Measurements from ENCODE around the gene SLC26A3. TPM values are rescaled to one million over a fixed set of nuclear protein-coding genes. Genes with fewer than 3 reads are reported as not detected.
"Not testable (repeated sequence)": the region's sequence is repeated elsewhere in the genome, so short reads cannot be mapped to it uniquely, and the experiment has no call there.

SLC26A3 gene
- not detected in 2 replicates for total RNA-seq

DNA sequence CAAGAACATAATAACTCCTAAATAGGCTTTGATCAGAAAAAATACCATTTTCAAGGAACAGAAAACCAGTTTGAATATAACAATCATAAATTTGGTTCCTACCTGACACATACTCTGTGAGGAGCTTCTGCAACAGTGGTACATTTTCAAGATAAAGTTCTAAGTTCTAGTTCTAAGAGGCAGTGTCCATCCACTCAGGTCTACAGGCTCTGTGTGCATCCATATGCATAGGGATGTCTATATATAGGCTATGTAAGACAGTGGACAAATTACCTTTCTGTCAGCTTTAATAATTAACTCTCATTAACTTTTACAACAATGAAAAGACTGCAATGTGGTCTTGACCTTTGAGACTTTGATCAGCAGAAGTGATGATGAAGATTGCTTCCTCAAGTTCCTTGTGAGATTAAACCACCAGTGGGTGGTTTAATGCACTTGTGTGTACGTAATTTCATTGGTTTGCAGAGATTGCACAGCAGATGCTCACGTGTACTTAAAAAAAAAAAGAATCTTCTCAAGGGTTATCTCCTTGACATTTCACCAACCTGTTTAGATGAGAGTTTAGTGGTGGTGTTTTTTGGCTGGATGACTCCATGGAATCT lies at the start of gene SLC26A3:
TSS of gene SLC26A3 (minus strand) at position 215 of the 602 bp plus-strand sequence. CDS start 8,714 bp downstream, outside the sequence.
- DNase-seq, result no peak

DNA sequence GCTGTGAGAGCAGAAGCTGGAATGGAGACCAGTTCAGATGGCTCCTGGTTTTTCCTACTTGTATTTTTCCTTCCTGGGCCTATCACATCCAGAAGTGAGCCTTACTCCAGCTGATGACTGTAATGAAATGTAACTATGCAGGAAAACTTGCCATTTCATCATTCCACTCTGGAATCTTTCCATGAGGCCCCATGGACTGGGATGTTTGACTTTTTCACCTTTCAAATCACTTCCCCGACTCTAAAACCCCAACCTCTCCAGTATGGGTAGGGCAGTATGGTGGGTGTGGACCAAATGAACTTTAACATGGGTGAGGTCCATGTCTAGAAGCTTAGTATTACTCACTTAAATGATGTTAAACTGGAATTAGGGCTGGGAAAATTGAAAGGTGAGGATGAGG lies 47.6 kb upstream of the SLC26A3 start:
- no peak for DNase-seq

DNA sequence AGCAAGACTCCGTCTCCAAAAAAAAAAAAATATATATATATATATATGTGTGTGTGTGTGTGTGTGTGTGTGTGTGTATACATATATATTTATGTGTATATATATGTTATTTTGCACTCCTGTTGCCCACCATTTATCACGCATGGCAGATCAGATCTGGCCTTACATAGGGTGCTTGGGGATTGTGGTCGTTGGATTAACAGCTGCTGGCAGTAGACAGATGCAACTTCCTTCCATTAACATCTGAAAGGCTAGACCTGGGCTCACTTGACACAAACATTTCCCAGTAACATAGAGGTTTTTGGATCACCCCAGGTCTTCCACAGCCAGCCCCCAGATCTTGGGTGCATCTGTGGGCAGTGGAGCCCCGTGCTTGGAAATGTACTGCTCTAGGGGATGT lies 47.2 kb upstream of the SLC26A3 start:
- DNase-seq, result no peak

DNA sequence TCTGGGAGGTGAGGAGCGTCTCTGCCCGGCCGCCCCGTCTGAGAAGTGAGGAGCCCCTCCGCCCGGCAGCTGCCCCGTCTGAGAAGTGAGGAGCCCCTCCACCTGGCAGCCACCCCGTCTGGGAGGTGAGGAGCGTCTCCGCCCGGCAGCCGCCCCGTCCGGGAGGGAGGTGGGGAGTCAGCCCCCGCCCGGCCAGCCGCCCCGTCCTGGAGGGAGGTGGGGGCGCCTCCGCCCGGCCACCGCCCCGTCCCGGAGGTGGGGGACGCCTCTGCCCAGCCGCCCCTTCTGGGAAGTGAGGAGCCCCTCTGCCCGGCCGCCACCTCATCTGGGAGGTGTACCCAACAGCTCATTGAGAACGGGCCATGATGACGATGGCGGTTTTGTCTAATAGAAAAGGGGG lies 45.2 kb upstream of the SLC26A3 start:
- not testable (repeated sequence) for DNase-seq

DNA sequence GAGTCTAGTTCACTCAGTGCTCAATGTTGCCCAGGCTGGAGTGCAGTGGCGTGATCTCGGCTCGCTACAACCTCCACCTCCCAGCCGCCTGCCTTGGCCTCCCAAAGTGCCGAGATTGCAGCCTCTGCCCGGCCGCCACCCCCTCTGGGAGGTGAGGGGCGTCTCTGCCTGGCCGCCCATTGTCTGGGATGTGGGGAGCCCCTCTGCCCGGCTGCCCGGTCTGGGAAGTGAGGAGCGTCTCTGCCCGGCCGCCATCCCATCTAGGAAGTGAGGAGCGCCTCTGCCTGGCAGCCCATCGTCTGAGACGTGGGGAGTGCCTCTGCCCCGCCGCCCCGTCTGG lies 44.8 kb upstream of the SLC26A3 start:
- not testable (repeated sequence) for DNase-seq

DNA sequence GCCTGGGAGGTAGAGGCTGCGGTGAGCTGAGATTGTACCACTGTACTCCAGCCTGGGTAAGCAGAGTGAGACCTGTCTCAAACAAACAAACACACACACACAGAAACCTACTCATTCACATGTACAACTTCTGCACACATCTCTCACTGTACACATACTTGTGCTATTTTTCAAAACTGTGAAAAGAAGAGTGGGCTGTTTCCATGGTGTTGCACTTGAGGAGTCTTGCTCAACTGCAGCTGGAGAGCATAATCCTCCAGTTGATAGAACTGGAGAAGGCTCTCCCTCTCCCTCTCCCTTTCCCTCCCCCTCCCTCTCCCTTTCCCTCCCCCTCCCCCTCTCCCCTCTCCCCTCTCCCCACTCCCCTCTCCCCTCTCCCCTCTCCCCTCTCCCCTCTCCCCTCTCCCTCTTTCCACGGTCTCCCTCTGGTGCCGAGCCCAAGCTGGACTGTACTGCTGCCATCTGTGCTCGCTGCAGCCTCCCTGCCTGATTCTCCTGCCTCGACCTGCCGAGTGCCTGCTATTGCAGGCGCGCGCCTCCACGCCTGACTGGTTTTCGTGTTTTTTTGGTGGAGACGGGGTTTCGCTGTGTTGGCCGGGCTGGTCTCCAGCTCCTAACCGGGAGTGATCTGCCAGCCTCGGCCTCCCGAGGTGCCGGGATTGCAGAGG lies 44.3 kb upstream of the SLC26A3 start:
- no peak for DNase-seq

DNA sequence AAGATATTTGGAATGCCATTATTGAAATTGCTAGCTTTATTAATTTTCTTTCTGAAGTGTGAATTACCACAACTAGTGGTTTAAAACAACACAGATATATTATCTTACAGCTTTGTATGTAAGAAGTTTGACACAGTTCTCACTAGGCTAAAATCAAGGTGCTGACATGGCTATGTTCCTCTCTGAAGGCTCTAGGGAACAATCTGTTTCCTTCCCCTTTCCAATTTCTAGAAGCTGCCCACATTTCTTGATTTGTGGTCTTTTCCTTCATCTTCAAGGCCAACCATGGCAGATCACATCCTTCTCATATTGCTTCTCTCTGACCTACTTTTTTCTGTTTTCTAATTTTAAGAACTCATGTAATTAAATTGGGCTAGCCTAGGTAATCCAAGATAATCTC lies 43.3 kb upstream of the SLC26A3 start:
- DNase-seq, result no peak

DNA sequence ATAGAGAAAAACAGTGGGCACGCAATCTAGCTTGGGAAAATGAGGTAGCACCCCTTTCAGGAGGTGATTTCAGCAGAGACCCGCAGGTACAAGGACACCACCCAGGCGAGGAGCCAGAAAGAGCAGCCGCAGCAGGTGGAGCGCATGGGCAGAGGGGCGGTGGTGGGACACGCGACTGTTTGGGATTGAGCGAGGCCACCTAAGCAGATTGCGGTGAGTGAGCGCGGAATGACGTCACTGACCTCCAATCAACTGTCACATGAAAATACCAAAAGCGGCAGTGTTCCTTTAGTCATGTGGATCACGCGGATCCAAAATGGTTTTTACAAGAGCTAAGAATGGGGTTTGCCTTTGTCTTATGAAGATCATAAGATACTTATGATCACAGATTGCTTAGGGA lies 40.2 kb upstream of the SLC26A3 start:
- DNase-seq, result no peak

DNA sequence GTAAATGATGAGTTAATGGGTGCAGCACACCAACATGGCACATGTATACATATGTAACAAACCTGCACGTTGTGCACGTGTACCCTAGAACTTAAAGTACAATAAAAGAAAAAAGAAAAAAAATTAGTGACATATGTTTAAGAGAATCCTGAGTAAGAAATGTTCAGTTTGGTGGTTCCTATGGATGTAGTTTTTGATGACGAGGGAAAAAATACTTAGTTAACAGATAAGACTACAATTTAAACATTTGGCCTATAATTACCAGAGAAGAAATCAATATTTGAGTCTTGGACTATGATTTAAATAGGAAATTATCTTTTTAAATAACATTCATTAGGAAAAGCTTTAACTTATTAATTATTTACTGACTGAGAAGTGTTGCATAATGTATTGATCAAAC lies 39.2 kb upstream of the SLC26A3 start:
- no peak for DNase-seq

DNA sequence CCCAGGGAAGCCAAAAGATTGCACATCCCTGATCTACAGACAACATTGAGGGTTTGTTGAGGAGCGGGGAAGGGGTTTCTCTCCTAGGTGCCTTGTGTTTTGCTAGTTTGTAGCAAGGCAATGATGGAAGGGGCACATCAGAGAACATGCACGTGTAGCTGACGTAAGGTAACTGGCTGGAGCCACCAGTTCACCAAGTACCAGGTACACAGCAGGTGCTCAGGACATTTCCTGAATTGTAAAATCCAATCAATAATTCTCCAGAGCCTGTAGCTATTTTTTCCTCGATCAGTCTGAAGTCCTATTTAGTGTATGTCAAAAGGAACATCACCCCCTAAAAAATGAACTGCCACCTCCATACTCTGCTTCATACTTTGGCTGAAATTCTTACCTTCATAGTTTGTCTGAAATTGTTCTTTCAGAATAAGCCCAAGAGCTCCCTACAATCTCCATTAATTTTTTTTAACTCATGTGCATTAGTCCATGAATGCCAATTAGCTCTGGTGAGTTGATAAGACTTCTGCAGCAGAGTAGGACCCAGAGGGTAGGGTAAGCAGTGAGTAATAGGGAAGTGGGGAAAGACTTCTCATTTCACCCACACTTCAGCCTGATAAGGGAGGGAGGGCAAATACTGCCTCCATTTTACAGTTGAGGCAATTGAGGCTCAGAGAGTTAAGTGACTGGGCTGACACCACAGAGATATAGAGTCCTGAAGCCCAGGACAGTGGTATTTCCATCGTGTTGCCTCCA lies 36.0 kb upstream of the SLC26A3 start:
- DNase-seq, result no peak

DNA sequence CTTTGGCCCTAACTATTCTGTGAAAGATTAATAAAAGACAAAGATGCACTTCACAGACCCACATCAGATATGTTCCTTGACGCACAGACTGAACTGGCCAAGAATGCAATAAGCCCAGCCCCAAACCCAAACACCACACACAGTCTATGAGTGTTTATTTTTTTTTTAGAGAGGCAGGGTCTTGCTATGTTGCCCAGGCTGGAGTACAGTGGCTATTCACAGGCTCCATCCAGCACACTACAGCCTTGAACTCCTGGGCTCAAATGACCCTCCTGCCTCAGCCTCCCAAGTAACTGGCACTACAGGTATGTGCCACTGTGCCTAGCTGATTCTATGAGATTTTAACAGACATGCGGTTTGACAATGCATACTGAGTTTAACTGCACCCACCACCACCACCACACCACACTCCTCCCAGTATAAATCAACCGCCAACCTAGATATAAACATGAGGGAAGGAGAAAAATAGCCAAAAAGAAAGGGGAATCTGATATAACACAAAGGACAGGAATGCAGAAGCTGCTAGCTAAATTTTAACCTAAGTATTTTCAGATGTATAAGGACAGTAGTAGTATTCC lies 35.1 kb upstream of the SLC26A3 start:
- no peak for DNase-seq

DNA sequence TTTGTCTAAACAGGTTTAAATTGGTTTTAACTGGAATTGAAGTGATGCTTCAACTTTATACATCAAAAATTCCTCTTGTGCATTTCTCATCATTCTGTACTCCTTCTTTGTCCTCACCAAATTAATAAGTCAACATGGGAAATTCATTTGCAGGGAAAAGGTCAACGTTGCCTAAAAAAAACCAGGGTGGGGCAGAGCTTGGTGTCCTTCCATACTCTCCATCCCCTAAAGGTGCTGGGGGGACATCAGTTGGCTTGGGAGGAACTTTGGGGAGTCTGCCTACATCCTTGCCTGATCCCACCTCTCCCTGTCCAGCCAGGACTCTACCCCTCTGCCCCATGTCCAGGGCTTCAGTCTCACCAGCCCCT lies 34.1 kb upstream of the SLC26A3 start:
- no peak for DNase-seq

DNA sequence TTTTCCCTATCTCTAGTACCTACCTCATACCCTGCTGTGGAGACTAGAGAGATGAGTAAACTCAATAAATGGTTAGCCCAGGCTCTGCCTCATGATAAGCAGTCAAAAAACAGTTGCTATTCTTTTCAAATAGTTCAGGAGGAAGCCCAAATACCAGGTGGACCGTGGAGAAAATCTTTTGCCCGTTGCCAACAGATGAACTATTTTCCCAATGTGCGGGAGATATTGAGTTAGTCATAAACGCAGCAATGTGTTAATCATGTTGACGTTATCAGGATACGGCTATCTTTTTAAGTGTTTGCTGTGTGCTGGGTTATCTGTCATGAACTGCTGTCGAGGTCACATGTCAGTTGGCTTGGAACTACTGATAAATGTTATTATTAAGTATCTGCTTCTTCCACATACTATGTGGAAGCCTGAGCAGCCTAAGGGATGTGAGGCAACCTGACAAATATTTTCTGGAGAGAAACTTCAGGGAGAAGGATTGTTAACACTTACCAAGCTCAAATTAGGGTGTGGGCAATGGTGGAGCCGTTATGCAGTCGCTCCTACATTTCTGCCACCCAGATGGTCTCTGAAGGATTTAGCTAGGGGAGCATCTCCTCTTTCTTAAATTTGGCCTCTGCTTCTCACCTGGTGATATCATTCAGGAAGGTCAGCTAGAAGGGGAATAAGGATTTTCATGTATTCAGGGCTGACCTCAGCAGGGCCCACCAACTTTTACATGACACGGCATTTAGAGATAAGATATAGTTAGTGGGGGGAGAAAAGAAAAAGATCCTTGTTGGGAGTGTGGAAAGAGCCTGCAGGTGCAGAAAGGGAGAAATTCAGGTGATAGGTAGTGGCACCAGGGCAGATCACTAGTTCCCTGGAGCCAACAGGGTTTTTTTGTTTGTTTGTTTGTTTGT lies 33.5 kb upstream of the SLC26A3 start:
- peak; percentile 67 for DNase-seq

DNA sequence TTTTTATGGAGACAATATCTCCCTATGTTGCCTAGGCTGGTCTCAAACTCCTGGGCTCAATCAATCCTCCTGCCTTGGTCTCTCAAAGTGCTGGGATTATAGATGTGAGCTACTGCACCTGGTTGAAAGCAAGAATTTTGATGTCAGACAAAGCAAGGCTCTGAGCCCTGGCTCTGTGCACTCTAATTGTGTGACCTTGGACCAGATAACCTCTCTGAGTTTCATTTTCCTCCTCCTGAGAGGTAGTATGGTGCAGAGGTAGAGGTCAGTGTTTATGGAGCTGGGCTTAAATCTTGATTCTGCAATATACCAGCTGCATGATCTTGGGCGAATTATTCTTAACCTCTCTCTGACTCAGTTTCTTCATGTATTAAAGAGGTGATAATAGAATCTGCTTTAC lies 31.4 kb upstream of the SLC26A3 start:
- DNase-seq, result no peak

DNA sequence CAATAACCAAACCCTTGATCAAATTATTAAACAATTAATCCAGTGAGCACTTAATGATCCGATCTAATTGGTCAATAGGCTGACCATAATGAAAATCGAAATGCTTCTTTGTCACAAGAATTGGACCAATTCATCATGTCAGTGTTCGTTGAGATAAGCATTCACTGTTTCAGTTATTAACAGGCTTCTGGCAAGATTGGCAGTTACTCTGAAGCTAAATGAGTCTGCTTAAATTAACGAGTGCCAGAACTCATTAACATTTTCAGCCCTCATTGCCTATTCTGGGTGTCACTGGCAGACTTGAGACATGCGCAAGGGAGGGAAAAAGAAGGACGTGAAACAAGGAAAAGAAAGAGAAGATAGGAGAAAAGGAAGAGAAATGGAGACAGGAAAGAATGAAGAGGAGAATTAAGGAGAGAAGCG lies 30.7 kb upstream of the SLC26A3 start:
- DNase-seq, result no peak

DNA sequence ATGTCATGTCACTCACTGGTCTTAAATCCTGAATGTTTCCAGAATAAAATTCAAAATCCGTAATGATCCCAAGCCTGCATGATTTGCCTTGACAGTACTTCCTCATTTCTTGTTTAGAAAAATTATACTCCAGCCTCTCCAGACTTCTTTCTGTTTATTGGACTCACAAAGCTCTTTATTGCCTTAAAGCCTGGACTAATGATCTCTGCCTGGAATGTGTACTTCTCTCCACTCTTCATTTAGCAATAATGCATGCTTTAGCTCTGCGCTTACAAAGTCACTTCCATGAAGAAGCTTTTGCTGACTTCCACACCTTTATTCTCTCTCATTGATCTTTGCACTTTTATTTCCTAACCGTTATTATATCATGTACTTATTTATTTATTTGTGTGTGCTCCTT lies 27.4 kb upstream of the SLC26A3 start:
- DNase-seq, result no peak

DNA sequence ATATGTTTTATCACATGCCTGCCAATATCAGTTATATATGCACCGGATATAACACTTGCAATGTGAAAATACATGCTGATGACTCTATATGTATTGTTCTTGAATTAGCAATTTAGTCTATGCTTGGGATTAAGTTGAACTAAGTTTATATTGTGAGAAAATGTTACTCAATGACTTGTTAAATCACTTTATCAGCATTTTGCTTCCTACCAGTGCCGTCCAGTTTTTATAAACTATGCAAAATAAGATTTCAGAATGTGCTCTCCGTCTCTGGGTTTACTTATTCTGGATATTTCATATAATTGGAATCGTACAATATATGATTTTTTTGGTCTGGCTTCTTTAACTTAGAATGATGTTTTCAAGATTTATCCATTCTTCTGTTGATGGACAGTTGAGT lies 25.5 kb upstream of the SLC26A3 start:
- DNase-seq, result no peak

DNA sequence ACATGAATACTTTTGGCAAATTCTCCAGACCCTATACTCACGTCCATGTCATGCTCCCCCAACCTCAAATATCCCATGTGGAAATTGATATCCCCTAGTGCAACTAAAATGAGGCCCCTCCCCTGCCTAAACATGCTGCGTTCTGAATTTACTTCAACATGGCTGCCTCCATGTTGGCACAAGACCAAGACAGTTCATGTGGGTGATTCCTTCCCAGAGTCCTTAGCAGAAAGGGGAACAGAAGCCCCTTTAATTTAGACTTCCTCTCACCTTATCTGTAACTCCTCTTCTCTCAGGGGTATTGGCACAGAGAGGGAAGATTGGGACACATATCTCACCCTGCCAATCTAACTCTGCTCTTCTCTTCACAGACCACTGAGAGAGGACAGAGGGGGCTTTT lies 24.5 kb upstream of the SLC26A3 start:
- no peak for DNase-seq

DNA sequence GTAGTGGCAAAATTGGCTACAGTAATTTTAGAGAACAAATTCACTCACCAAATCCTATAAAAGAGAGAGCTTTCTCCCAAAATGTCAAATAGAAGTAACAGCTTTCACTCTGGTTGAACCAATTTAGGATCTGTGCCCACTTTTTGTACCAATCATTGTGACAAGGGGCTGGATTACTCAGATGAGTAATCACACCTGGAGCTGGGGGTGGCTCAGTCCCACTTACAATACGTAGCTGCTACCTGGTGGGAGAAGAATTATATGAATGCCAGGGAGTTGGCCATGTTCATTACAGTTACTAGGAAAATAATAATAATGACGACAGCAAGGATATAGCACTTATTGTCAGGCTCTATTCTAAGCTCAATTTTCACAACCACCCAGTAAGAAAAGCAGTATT lies 23.4 kb upstream of the SLC26A3 start:
- no peak for DNase-seq

DNA sequence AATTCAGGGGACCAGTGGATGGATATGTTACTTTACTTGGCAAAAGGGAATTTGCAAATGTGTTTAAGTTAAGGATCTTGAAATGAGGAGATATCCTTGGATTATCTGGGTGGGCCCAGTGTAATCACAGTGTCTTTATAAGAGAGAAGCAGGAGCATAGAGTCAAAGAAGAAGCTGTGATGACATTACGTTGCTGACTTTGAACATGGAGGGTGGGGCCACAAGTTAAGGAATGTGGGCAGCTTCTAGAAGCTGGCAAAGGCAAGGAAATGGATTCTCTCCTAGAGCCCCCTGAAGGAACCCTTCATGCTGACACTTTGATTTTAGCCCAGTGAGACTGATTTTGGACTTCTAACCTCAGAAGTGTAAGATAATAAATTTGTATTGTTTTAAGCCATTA lies 21.8 kb upstream of the SLC26A3 start:
- no peak for DNase-seq

DNA sequence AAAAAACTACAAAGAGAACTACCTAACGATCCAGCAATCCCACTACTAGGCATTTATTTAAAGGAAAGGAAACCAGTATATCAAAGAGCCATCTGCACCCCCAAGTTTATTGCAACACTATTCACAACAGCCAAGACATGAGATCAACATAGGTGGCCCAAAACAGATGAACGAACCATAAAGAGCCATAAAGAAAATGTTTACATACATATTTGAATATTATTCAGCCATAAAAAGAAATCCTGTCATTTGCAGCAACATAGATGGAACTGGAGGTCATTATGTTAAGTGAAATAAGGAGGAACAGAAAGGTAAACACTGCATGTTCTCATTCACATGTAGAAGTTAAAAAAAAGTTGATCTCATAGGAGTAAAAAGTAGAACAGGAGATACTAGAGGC lies 15.6 kb upstream of the SLC26A3 start:
- no peak for DNase-seq

DNA sequence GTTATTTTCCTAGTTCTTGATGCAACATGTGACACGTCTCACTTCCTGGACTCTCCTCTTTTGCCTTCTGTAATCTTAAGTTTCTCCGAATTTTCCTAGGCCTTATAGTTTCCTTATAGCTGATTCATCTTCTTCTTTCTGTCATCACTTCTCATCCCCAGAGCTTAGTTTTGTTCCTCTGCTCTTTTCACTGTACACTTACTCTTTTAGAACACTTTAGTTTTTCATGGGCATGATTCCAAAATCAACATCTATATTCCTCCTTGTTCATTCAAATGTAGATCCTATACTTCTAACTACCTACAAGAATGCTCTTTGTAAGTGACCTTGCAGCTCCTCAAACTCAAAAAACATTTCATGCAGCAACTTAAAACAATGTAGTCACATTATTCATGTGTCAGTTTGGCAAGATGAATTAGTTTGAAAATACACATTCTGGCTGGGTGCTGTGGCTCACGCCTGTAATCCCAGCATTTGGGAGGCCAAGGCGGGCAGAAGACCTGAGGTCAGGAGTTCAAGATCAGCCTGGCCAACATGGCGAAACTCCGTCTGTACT lies 13.1 kb upstream of the SLC26A3 start:
- DNase-seq, result peak; percentile 23
